ENCODE data around the gene CHDH. TPM values are rescaled to one million over a fixed set of nuclear protein-coding genes. Genes with fewer than 3 reads are reported as not detected.

Gene CHDH
- polyA plus RNA-seq, 2 donors: 0.46 to 0.53 TPM

GRCh38 chr3:53820084-53820483, 26.1 kb downstream of the CHDH start:
- Histone ChIP-seq H3K4me1 (ENCODE audit: control insufficient read depth in 2 of 2, insufficient read depth in 2 of 2, low read length in 1 of 2) (no peaks in the 10 kb centered on the region), H3K36me3 (ENCODE audit: control insufficient read depth in 2 of 2, insufficient read depth in 2 of 2, low read length in 1 of 2) (peaks cover 0 to 8% of the 10 kb centered on the region in 2 donors), H3K4me3 (ENCODE audit: low read depth in 1 of 2, low read length in 2 of 2) (no peak overlapping the region), H3K9me3 (ENCODE audit: control insufficient read depth in 2 of 2, insufficient read depth in 1 of 2, low read depth in 1 of 2, low read length in 1 of 2) (no peaks in the 10 kb centered on the region), H3K27me3 (ENCODE audit: control insufficient read depth in 1 of 2, insufficient read depth in 2 of 2, low read length in 2 of 2) (no peaks in the 10 kb centered on the region), H3K27ac (ENCODE audit: low read depth in 2 of 2, low read length in 1 of 2) (no peak overlapping the region)
- 88 to 93% methylated on average over 5 of the region's 5 CpGs for WGBS, 2 donors

GRCh38 chr3:53819163-53819868, 26.9 kb downstream of the CHDH start:
- Histone ChIP-seq H3K4me1 (ENCODE audit: control insufficient read depth in 2 of 2, insufficient read depth in 2 of 2, low read length in 1 of 2) (no peaks in the 10 kb centered on the region), H3K4me3 (ENCODE audit: low read depth in 1 of 2, low read length in 2 of 2) (no peak overlapping the region), H3K27me3 (ENCODE audit: control insufficient read depth in 1 of 2, insufficient read depth in 2 of 2, low read length in 2 of 2) (no peaks in the 10 kb centered on the region), H3K36me3 (ENCODE audit: control insufficient read depth in 2 of 2, insufficient read depth in 2 of 2, low read length in 1 of 2) (peaks cover 0 to 8% of the 10 kb centered on the region in 2 donors), H3K27ac (ENCODE audit: low read depth in 2 of 2, low read length in 1 of 2) (no peak overlapping the region), H3K9me3 (ENCODE audit: control insufficient read depth in 2 of 2, insufficient read depth in 1 of 2, low read depth in 1 of 2, low read length in 1 of 2) (no peaks in the 10 kb centered on the region)
- 90 to 93% methylated on average over 13 to 14 of the region's 14 CpGs for WGBS, 2 donors

DNA sequence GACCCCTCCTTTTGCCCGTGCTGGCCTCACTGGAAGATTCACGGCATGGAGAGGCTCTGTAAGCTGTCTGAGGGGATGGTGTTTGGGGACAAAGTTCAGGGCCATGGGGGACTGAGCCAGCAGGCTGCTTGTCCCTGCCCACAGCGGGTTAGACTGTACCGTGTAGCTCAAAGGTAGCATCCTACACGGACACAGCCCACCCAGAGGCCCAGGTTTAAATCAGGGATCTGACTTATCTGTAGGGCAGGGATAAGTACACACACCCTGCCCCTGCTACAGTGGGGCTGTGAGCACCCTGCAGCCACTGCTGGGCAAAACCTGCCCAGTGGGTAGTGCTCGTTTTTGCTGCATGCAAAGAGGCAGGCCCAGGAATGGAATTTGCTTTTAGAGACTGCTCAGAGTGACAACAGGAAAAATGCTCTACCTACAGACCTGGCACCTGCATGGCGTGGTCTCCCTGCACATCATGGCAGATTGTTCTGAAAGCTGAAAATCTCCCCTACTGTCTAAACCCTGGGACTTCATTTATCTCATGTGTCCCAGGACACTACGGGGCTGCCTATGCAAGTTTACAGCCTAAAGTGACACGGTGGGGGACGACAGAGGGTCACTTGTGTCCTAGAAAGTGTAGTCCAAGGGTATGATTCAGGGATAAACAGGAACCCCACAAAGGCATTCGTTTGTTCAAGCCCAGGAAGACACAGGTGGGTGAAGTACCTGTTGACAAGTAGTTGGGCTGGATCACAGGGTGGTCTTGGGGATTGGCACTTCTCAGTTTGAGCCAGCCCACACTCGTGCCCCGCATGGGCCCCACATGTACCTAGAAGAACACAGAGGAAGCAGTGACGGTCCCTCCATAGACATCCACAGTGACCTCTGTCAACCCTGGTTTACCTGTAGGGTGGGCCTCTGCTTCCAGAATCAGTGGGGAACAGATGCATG, 27.7 kb downstream of the CHDH start:
- no peaks in the 10 kb centered on the region for H3K9me3 ChIP-seq (ENCODE audit: control insufficient read depth in 2 of 2, insufficient read depth in 1 of 2, low read depth in 1 of 2, low read length in 1 of 2)
- no peaks in the 10 kb centered on the region for H3K27me3 ChIP-seq (ENCODE audit: control insufficient read depth in 1 of 2, insufficient read depth in 2 of 2, low read length in 2 of 2)
- 78 to 84% methylated on average over 14 of the region's 14 CpGs for WGBS, 2 donors
- peaks cover 0 to 8% of the 10 kb centered on the region in 2 donors for H3K36me3 ChIP-seq (ENCODE audit: control insufficient read depth in 2 of 2, insufficient read depth in 2 of 2, low read length in 1 of 2)
- H3K27ac ChIP-seq (ENCODE audit: low read depth in 2 of 2, low read length in 1 of 2): no peak overlapping the region
- H3K4me3 ChIP-seq (ENCODE audit: low read depth in 1 of 2, low read length in 2 of 2): no peak overlapping the region
- no peaks in the 10 kb centered on the region for H3K4me1 ChIP-seq (ENCODE audit: control insufficient read depth in 2 of 2, insufficient read depth in 2 of 2, low read length in 1 of 2)

DNA sequence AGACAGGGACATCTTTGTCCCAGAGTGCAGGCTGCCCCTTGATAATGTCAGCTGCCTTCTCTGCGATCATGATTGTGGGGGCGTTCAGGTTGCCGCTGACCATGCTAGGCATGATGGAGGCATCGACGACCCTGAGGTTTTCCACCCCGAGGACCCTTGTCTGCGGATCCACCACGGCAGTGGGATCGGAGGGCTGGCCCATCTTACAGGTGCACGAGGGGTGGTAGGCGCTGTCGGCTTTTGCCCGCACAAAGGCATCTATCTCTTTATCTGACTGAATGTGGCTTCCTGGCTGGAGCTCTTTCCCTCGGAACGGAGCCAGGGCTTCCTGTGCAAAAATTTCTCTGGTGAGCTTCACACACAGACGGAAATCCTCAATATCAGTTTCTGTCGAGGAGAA, 28.4 kb downstream of the CHDH start:
- Histone ChIP-seq H3K27ac (ENCODE audit: low read depth in 2 of 2, low read length in 1 of 2) (no peak overlapping the region), H3K4me1 (ENCODE audit: control insufficient read depth in 2 of 2, insufficient read depth in 2 of 2, low read length in 1 of 2) (no peaks in the 10 kb centered on the region), H3K36me3 (ENCODE audit: control insufficient read depth in 2 of 2, insufficient read depth in 2 of 2, low read length in 1 of 2) (peaks cover 0 to 8% of the 10 kb centered on the region in 2 donors), H3K27me3 (ENCODE audit: control insufficient read depth in 1 of 2, insufficient read depth in 2 of 2, low read length in 2 of 2) (no peaks in the 10 kb centered on the region), H3K4me3 (ENCODE audit: low read depth in 1 of 2, low read length in 2 of 2) (no peak overlapping the region), H3K9me3 (ENCODE audit: control insufficient read depth in 2 of 2, insufficient read depth in 1 of 2, low read depth in 1 of 2, low read length in 1 of 2) (no peaks in the 10 kb centered on the region)
- 80 to 86% methylated on average over 17 of the region's 17 CpGs for WGBS, 2 donors

- Histone ChIP-seq H3K27me3 (ENCODE audit: control insufficient read depth in 1 of 2, insufficient read depth in 2 of 2, low read length in 2 of 2) (no peaks in the 10 kb centered on the region), H3K36me3 (ENCODE audit: control insufficient read depth in 2 of 2, insufficient read depth in 2 of 2, low read length in 1 of 2) (peaks cover 0 to 8% of the 10 kb centered on the region in 2 donors), H3K4me3 (ENCODE audit: low read depth in 1 of 2, low read length in 2 of 2) (no peak overlapping the region), H3K27ac (ENCODE audit: low read depth in 2 of 2, low read length in 1 of 2) (no peak overlapping the region), H3K4me1 (ENCODE audit: control insufficient read depth in 2 of 2, insufficient read depth in 2 of 2, low read length in 1 of 2) (no peaks in the 10 kb centered on the region), H3K9me3 (ENCODE audit: control insufficient read depth in 2 of 2, insufficient read depth in 1 of 2, low read depth in 1 of 2, low read length in 1 of 2) (no peaks in the 10 kb centered on the region)
- 87 to 88% methylated on average over 6 of the region's 6 CpGs for WGBS, 2 donors
These were observed 29.0 kb downstream of the CHDH start for GRCh38 chr3:53817211-53817610.

GRCh38 chr3:53816425-53816824, 29.8 kb downstream of the CHDH start:
- Histone ChIP-seq H3K4me1 (ENCODE audit: control insufficient read depth in 2 of 2, insufficient read depth in 2 of 2, low read length in 1 of 2) (no peaks in the 10 kb centered on the region), H3K9me3 (ENCODE audit: control insufficient read depth in 2 of 2, insufficient read depth in 1 of 2, low read depth in 1 of 2, low read length in 1 of 2) (no peaks in the 10 kb centered on the region), H3K27ac (ENCODE audit: low read depth in 2 of 2, low read length in 1 of 2) (no peak overlapping the region), H3K4me3 (ENCODE audit: low read depth in 1 of 2, low read length in 2 of 2) (no peak overlapping the region), H3K27me3 (ENCODE audit: control insufficient read depth in 1 of 2, insufficient read depth in 2 of 2, low read length in 2 of 2) (no peaks in the 10 kb centered on the region), H3K36me3 (ENCODE audit: control insufficient read depth in 2 of 2, insufficient read depth in 2 of 2, low read length in 1 of 2) (peaks cover 0 to 8% of the 10 kb centered on the region in 2 donors)
- WGBS, 2 donors: 87 to 88% methylated on average over 4 of the region's 4 CpGs

GRCh38 chr3:53815651-53816050, 30.6 kb downstream of the CHDH start:
- WGBS, 2 donors: 94% methylated on average over 7 of the region's 7 CpGs
- Histone ChIP-seq H3K27ac (ENCODE audit: low read depth in 2 of 2, low read length in 1 of 2) (no peak overlapping the region), H3K27me3 (ENCODE audit: control insufficient read depth in 1 of 2, insufficient read depth in 2 of 2, low read length in 2 of 2) (no peaks in the 10 kb centered on the region), H3K9me3 (ENCODE audit: control insufficient read depth in 2 of 2, insufficient read depth in 1 of 2, low read depth in 1 of 2, low read length in 1 of 2) (no peaks in the 10 kb centered on the region), H3K36me3 (ENCODE audit: control insufficient read depth in 2 of 2, insufficient read depth in 2 of 2, low read length in 1 of 2) (peaks cover 0 to 6% of the 10 kb centered on the region in 2 donors), H3K4me3 (ENCODE audit: low read depth in 1 of 2, low read length in 2 of 2) (no peak overlapping the region), H3K4me1 (ENCODE audit: control insufficient read depth in 2 of 2, insufficient read depth in 2 of 2, low read length in 1 of 2) (no peaks in the 10 kb centered on the region)

- H3K9me3 ChIP-seq (ENCODE audit: control insufficient read depth in 2 of 2, insufficient read depth in 1 of 2, low read depth in 1 of 2, low read length in 1 of 2): no peaks in the 10 kb centered on the region
- no peak overlapping the region for H3K4me3 ChIP-seq (ENCODE audit: low read depth in 1 of 2, low read length in 2 of 2)
- no peak overlapping the region for H3K27ac ChIP-seq (ENCODE audit: low read depth in 2 of 2, low read length in 1 of 2)
- peaks cover 0 to 5% of the 10 kb centered on the region in 2 donors for H3K36me3 ChIP-seq (ENCODE audit: control insufficient read depth in 2 of 2, insufficient read depth in 2 of 2, low read length in 1 of 2)
- WGBS, 2 donors: 93 to 95% methylated on average over 4 of the region's 4 CpGs
- no peaks in the 10 kb centered on the region for H3K27me3 ChIP-seq (ENCODE audit: control insufficient read depth in 1 of 2, insufficient read depth in 2 of 2, low read length in 2 of 2)
- no peaks in the 10 kb centered on the region for H3K4me1 ChIP-seq (ENCODE audit: control insufficient read depth in 2 of 2, insufficient read depth in 2 of 2, low read length in 1 of 2)
These were observed 31.2 kb downstream of the CHDH start for GRCh38 chr3:53815067-53815466.

DNA sequence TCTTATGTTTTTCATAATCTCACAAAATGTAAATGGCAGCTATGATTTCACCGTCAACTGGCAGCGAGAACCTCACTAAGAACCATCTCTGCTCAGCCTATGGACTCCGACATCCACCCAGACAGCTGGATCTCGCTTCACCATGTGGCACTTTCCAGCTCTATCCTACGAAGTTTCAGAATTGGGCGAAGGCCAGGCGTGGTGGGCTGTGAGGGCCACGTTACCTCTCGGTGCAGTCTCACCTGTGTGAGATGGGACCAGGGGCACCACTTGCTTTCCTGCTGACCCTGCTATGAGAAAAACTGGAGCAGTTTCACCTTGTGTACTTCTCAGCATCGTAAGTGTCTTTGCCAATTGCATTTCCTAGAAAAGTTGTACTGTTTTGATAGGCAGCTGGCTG, 32.3 kb downstream of the CHDH start:
- H3K27me3 ChIP-seq (ENCODE audit: control insufficient read depth in 1 of 2, insufficient read depth in 2 of 2, low read length in 2 of 2): no peaks in the 10 kb centered on the region
- no peaks in the 10 kb centered on the region for H3K9me3 ChIP-seq (ENCODE audit: control insufficient read depth in 2 of 2, insufficient read depth in 1 of 2, low read depth in 1 of 2, low read length in 1 of 2)
- no peak overlapping the region for H3K27ac ChIP-seq (ENCODE audit: low read depth in 2 of 2, low read length in 1 of 2)
- WGBS, 2 donors: 86 to 87% methylated on average over 10 of the region's 10 CpGs
- H3K4me1 ChIP-seq (ENCODE audit: control insufficient read depth in 2 of 2, insufficient read depth in 2 of 2, low read length in 1 of 2): no peaks in the 10 kb centered on the region
- H3K36me3 ChIP-seq (ENCODE audit: control insufficient read depth in 2 of 2, insufficient read depth in 2 of 2, low read length in 1 of 2): peaks cover 0 to 2% of the 10 kb centered on the region in 2 donors
- H3K4me3 ChIP-seq (ENCODE audit: low read depth in 1 of 2, low read length in 2 of 2): no peak overlapping the region
